IPS-NIHi11 (cell line): ENCODE measurements around the gene JPH2.
A peak's percentile ranks its signal among the peaks of the same experiment; 100 is the strongest.
"Not testable (repeated sequence)": the region's sequence is repeated elsewhere in the genome, so short reads cannot be mapped to it uniquely, and the experiment has no call there.

Experiments
- DNase-seq: peaks from one replicate; pipeline ENCODE4 v3.0.0; 2012; ENCODE audit warnings: mixed read lengths, low spot score

Gene JPH2

DNA sequence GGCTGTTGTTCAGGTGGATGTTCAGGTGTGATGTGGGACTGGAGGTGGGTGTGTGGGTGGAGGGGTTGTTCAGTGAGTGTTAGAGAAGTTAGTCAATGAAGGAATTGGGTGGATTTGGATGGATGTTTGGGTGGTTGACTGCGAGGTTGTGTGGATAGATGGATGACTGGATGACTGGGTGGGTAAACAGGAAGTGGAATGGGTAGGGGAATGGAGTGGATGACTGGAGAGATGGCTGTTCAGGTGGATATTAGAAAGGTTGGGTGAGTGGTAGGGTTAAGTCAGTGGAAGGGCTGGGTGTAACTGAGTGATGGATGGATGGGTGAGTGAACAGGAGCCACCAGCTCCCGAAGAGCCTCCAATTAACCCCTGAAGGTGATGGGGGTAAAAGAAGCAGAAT lies 27.9 kb downstream of the JPH2 start:
- no peak for DNase-seq

DNA sequence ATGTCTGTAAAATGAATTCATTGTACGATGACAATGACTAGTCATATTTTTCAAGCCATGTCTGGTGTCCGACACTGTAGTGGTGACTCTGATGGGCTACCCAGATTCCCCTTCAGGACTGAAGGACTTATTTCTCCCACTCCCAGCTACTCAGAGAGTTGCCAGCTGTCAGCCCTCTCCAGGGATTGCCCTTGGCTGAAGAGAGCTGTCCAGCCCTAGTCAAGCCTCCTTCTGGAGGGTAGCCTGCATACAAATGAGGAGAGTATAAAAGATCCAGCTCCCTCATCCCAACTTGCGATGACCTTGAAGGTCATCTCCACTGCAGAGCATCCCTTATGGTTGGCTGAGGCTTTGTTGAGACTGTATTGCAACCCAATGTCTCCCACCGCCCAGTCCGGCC lies 29.9 kb downstream of the JPH2 start:
- DNase-seq: no peak

DNA sequence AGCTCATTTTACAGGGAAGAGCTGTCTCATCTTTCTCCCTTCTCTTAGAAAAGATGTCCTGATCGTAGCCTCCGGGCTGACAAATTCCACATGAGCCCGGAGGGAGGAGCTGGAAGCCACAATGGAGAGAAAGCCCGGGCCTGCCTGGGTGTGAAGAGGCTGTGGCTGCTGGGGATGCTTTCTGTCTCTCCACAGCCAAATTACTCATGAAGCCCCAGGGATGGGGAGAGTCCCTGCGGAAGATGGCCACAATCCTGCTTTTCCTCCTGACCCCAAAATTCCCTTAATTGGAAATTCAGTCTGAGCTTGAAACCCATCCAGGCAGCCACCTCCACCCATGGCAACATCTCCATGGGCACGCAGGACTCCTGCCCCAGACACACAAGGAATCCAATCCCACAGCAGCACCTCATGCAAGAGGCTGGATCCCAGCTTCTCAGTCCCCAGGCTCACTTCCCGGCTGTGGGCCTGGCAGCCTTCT lies 32.4 kb downstream of the JPH2 start:
- no peak for DNase-seq

DNA sequence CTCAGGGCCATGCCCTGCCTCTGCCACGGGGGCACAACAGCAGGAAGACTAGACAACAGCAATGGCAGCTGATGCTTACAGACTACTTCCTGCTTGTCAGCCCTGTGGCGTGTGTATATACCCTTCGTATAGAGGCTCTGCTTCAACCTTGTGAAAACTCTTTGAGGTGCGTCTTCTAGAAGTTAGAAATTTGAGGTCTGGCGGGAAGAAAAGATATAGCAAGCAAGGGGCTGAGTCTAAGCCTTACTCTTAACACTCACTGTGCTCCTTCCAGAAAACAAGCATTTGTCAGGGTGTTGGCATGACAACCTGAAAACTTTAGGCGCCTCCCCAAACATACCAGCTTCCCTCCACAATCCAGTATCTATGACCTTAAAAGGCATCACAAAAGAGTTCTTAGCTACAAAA lies 33.3 kb downstream of the JPH2 start:
- no peak for DNase-seq

DNA sequence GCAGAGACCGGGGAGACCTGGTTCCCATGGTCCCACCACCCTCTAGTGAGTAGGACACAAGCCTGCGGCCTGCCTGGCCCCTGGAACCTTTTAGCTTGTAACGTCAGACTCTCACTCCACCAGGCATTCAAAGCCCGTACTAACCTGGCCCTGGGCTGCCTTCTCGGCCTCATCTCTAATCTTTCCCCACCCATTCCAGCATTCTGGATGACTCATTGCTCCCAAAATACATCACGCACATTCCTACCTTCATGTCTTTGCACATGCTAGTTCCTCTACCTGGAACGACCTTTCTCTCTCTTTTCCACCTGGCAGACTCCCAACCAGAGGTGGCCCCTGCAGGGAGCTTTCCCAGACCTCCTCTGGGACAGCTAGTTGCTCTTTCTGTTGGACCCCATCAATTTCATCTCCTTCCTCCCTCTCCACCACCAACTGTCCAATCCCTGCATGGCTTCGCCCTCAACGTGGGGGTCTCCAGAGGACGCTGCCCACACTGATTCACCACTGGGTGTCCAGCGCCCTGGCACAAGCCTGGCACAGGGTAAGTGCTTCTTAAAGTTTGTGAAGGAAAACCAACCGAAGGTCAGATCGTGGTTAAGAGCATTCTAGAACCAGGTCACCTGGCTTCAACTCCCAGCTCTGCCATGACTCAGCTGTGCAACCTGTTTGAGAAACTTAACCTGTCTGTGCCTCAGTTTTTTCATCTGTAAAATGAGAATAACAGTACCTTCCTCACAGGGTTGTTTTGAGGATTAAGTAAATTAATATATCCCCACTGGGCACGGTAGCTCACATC lies 35.2 kb downstream of the JPH2 start:
- no peak for DNase-seq

DNA sequence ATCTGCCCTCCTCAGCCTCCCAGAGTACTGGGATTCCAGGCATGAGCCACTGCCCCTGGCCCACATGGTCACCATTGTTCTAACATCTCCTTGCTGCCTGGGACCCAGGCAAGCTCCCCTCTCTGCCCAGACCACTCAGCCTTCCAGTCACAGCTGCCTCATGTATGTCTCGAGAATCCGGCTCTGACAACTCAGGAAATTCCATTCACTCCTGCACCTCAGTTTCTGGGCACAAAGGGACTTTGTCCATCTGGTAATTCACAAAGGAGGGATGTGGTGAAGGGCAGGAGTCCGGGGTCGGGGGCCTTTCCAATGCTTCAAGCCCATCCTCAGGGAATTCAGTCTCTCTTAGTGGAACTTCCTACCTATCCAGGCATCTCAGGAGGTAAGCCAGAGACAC lies 40.7 kb downstream of the JPH2 start:
- no peak for DNase-seq

DNA sequence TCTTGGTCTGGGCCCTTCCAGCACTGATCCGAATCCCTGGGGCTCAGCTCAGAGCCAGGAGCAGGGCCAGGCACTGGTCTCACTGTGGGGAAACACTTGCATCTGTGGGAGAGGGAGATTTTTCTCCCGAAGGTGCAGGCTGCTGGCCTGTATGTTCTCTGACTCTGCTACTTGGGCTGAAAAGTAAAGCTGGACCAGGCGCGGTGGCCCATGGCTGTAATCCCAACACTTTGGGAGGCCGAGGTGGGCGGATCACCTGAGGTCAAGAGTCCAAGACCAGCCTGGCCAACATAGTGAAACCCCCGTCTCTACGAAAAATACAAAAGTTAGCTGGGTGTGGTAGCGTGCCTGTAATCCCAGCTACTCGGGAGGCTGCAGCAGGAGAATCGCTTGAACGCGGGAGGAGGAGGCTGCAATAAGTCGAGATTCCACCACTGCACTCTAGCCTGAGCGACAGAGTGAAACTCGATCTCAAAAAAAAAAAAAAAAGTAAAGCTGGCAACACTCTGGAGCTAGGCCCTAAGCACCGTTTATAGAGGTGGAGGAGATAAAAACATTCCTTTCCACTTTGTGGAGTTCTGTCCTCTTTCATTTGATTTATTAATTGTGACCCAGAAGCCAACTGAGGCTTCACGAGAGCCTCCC lies 41.7 kb downstream of the JPH2 start:
- no peak for DNase-seq

DNA sequence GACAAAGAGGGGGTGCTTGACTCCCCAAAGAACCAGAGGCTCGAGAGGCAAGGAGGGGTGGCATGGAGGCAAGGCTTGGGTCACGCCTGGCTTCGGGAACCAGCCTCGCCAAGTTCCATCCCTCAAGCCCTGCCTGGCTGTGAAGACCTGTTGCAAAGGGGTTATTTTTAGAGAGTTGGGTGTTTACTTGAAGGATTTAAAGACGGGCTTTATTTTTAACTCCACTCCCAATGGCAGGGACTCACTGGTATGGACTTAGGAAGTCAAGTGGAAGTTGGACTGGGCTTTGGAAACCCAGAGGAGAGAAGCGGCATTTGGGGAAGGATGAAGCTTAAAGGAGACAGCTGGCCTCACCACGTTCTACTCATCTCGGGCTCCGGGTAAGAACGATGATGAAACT lies 43.1 kb downstream of the JPH2 start:
- DNase-seq: no peak

DNA sequence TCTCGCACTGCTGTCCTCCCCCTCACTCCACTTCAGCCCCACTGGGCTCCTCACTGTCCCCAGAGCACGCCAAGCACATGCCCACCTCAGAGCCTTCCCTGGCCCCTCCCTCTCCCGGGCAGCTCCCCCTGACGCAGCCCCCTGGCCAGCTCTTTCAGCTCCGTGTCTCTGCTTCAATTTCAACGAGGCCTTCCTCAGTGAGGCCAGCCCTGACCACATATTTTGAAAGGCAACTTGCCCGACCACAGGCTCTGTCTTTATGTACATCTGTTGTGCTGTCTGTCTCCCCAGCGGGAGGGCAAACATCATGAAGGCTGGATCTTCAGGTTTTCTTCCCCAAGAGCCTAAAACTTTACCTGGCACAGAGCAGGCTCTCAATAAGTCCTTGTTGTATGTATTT lies 44.6 kb downstream of the JPH2 start:
- DNase-seq: no peak

DNA sequence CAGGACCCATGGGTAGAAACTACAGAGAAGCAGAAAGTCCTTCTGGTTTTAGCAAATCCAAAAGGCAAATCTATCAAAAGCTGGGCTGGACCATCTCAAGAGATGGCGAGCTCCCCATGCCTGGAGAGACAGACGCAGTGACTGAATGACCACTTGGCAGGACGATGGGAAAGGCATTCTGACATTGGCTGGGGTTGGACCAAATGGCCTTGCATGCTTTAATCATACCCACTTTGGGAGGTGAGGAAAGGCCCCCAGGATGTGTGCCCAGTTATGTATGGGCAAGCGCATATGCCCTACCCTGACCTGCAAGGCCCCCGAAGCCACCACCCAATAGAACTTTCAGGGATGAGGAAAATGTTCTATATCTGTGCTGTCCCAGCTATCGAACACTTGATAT lies 45.1 kb downstream of the JPH2 start:
- no peak for DNase-seq

DNA sequence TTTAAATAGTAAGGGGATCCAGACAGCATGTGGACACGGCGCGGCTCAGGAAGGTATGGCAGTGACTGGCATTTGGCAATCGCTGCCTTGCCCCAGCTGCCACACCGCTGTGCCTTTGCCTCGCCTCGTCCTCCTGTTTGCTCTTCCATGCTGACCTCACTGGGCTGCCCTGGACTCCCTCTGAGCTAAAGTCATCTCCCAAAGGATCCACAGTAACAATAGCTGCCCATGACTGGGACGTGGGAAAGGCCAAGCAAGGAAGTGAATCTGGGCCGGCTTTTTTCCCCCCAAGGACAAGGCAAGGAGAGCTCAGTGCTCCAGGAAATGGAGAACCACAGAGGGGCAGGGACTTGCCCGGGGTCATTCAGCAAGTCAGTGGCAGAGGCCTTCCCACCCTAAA lies 48.1 kb downstream of the JPH2 start:
- DNase-seq: no peak

DNA sequence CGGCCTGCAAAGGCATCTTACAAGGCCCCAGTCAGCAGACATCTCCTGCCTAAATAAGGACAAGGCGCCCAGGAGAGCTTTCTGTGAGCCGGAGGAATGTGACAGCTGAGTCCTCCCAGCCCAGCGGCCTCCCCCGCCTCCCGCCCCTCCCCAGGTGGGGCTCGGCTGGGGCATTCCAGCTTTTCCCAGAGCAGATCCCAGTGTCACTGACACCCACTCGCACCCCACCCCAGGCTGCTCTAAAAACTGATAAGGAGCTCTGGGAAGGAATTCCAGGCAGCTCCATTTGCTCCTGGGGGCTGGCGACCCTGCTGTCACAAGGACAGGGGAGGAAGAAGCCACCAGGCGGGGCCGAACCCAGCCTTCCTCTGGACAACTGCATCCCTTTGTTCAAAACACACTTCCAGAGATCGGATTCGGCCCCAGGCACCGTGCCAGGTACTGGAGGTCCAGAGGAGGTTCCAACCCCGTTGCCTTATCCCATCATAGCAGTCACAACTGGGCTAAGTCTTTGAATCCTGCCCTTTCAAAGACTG lies 49.7 kb downstream of the JPH2 start:
- peak; percentile 85 for DNase-seq

DNA sequence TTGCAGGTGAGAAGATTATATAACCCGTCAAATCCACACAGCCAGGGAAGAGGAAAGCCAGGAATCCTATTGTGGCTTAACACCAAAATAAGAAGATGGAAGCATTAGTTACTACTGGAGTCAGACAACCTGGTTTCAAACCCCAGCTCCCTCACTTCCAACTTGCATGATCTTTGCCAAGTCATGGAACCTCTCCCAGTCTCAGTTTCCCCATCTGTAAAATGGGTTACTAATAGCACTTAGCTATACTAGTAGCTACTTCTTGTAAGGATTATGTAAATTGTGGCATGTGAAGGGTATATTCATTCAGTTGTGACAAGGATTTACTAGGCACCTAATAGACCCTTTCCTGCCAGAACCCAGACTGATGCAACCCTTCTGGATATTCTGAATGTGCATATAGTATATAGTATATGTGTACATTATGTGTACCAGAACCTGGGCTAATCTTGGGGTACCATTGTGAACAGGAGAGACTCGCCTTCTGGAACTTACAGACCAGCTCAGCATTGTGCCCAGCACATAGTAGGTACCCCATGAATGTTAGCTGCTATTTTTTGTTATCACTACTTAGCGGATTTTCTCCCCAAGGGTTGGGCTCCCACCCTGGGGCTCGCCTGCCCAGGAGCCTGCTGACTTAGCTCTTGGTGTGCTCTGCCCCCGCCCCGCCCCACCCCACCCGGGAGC lies 50.3 kb downstream of the JPH2 start:
- DNase-seq: no peak

DNA sequence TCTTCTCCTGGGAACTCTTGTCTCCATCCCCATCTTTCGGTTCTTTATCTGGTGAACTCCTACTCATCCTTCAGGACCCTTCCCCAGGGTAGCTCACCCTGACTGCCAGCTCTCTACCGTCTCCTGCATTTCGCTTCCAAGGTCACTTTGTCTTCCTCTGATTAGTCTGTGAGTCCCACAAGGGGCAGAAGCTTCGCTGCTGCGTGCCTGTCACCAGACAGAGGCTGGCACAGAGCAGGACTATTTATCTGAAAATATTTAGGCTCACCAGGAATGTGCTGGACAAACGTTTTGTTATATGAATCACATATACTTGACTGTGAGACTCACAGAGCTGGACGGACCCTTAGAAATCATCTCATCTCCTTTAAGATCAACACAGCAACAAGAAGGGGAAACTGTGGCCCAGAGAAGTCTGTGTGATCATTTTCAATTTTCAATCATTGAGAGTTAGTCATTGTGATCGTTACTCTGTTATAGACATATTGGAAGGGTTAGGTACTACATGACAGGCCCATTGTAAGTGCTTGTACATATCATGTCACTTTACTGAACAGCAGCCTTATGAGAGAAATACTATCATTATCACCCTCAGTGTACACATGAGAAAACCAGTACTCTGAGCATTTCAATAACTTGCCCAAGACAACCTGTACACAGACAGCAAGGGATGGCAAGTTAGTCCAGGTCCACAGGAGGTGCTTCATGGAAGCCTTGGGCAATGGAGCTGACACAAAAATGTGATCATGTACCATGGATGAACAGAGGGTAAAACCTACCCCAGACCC lies 51.4 kb downstream of the JPH2 start:
- no peak for DNase-seq

DNA sequence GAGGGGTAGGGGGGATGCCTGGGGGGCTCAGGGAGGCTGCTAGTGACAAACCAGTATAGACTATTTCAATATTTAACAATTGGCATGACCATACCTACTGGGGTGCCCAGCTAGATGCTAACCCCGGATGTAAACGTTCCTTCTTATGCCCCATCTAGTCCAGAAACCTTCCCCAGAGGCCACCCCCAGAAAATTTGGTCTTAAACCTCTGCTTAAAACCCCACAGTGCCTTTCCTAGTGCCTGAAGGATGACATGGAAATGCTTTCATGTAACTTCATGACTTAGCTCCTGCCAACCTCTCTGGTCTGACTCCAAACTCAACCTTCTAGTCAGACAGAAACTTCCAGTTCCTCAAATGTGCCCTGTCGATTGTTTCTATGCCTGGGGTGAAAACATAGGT lies 52.0 kb downstream of the JPH2 start:
- DNase-seq: no peak

DNA sequence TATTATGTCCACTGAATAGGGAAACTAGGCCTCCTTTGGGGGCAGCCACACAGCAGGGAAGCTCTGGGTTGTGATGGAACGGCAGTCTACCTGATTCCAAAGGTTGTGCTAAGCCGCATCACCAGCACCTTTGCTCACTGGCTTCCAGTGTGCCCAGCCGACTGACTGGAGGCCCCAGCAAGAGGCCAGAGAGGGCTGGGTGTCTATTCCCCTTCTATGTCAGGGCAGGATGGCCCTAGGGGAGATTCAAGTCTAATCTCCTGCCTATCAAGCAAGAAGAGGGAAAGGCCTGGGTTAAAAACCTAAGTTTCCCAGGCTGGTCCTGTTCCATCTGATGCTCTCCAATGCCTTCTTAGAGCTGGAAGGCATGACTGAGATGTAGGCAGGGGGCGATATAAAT lies 53.6 kb downstream of the JPH2 start:
- DNase-seq: no peak

DNA sequence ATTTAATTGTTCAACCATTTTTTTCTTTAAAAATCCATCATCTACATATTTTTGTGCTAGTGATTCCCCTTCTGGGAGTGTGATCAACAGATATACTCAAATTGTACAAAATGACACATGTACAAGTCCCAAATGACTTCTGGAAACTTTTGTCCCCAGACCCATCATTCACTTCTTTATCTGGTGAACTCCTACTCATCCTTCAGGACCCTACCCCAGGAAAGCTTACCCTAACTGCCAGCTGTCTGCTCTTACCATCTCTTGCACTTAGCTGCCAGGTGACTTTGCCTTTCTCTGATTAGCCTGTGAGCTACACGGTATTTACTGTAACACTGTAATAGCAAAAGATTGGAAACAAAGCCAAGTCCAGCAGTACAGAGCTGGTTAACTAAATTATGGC lies 55.3 kb downstream of the JPH2 start:
- no peak for DNase-seq

DNA sequence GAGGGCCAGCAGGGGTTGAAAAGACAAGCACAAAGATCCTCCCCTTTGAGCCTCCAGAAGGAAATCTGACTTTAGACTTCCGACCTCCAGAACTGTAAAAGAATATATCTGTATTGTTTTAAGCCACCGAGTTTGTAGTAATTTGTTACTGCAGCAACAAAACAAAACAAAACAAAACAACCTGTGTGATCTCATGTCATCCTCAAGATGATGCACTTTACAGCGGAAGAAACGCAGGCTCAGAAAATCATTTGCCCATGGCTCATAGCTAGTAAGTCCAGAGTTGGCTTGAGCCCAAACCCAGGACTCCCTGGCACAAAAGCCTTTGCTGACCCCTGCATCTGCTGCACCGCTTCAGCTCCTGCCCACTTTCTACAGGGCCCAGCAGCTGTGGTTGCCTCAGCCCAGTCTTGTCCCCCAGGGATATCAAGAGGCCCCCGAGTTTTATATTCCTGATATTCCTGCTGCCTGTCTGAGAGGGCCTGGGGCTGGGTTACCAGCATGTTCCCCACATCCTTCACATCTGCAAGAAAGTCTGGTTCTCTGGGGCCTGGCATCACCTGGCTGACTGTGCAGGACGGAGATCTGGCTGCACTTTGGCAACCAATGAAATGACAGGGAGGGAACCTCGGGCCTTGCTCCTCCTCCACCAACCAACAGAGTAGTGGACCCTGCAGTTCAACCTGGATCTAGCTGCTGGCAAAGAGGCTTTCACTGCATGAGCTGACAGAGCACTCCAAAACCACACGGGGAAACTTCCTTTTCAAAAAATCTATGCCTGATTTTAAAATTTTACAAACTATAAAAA lies 56.9 kb downstream of the JPH2 start:
- no peak for DNase-seq

DNA sequence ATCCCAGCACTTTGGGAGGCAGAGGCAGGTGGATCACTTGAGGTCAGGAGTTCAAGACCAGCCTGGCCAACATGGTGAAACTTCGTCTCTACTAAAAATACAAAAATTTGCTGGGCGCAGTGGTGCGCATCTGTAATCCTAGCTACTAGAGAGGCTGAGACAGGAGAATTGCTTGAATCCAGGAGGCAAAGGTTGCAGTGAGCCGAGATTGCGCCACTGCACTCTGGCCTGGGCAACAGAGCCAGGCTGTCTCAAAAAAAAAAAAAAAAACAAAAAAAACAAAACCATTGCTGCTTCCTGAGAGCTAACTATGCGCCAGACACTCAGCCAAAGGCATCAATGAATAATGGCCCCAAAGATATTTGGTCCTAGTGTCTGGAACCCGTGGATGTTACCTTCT lies 57.7 kb downstream of the JPH2 start:
- DNase-seq: not testable (repeated sequence)

DNA sequence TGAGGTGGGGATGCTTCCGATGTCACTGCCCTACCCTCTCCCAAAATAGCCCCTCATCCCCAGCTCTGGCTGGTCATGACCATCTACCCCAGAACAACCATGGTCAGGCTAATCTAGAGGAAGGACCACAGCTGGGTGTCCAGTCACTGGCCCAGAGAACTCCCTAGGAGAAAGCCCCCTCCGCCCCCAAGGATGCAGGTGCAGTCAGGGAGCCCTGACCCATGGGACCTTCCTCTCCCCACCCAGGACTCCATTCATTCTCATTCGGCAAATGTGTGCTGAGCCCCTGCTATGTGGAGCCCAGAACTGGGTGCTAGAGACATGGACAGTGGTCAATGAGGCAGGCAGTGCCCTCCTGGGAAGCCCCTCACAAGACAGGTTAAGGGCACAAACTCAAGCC lies 60.5 kb downstream of the JPH2 start:
- no peak for DNase-seq
